Stimulated activated CD8-positive, alpha-beta memory T cell treated with anti-CD3 and anti-CD28 coated beads, Interleukin-4, amount 100 ng/mL, for 48 hours (primary cell): ENCODE data around the gene GABRG3.
A peak's percentile ranks its signal among the peaks of the same experiment; 100 is the strongest.
"Not testable (repeated sequence)": the region's sequence is repeated elsewhere in the genome, so short reads cannot be mapped to it uniquely, and the experiment has no call there.

Source experiments
- DNase-seq: peaks from one replicate; pipeline ENCODE4 v3.0.0-alpha.2; 2020

The GABRG3 gene

DNA sequence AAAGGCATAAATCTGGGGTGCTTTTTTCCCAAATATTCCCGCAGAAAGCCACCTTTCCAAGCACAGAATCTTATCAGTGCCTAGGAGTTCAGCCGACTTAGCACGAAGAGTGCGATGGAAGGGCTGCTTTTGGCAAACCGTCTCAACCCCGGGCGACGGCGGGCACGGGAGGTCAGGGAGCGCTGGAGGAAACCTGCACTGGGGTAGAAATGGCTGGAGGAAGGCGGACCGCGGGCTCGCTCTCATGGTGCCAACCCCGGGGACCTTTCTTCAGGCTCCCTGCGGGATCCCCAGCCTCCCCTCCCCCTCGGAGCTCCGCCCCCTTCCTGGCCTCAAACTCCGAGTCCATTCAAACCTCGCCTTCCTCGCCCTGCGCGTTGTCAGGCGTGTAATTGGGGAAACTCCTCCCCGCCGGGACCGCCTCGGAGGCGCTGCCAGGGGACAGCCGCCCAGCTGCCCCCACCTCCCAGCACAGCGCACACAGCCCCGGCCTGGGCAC lies at the start of gene GABRG3:
GABRG3 (plus strand) TSS at position 470 of the 499 bp plus-strand sequence.
- DNase-seq, result no peak

DNA sequence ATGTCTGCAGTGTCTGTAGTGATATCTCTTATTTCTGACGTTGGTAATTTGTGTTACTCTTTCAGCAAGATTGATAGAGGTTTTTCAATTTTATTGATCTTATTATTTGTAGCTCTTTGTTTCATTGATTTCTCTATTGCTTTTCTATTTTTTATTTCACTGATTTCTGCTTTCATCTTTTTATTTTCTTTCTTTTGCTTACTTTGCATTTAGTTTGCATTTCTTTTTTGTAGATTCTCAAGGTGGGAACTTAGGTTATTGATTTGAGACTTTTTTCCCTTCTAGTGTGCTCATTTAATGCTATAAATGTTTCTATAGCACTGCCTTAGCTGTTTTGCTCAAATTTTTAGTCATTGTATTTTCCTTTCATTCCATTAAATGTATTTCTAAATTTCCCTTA lies 49.5 kb upstream of the GABRG3 start:
- DNase-seq, result no peak

DNA sequence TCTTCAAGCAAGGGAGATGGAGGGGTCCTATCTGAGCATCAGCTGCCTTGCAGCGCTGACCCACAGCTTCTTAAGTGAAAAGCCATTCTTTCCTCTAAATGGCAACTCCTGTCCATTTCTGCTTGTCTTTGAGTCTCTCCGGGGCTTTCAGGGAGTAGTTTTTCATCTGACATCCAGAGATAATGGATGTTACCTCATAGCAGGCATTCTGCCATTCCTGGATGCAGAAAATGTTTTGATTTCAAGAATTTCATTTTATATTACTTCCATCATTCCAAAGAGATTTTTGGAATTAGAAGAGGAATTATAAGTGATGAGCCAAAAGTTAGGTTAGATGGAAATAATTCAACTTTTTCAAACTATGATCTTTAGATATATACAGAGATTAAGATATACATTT lies 44.9 kb upstream of the GABRG3 start:
- no peak for DNase-seq

DNA sequence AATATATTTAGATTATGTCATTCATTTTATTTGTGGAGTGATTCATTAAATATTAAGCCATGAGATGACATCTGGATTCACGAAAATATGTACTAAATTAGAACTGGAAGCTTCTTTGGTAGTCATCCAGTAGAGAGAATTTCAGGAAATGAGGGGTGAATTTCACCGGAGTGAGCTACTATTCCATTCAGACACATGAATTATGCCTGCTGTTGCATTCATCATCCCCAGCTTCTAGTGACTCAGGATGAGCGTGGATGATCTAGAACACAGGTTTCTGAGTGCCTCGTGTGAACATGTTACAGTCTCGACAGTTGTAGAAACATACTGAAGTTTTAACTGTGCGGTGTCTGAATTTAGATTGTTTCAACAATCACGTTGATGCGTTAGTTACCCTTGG lies 42.9 kb upstream of the GABRG3 start:
- no peak for DNase-seq

DNA sequence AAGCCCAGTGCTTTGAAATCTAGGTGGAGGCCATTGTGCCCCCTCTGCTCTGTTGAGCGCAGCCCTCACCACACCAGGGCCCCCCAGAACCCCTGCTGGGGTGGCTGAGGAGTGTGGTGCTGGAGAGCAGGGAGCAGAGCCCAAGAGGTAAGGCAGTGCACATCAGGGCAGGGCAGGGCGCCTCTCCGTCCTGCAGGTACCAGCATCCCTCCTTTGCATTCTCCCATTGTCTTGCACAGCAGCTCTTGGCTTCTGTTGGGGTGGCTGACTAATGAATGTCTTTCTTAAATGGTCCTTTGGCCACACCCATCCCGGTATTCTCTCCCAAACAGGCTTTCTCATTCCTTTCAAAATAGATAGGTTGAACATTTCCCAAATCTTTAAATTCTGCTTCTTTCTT lies 41.4 kb upstream of the GABRG3 start:
- DNase-seq, result no peak

DNA sequence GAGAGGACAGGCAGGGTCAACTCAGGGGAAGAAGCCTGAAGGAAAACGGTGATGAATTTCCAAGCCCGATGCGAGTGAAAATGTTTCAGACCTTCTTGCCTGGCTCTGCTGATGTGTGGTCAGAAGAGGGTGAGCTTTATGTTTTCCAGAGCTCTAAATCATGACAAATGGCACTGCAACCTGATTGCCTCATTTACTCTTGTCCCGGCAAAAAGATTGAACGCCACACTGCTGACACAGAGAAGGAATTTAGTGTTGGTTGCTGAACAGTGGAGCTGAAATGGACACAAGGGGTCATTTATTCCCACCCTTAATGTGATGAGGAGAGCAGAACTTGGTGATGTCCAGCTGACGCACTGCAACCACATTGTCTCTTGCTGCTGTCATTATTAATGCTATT lies 36.1 kb upstream of the GABRG3 start:
- no peak for DNase-seq

DNA sequence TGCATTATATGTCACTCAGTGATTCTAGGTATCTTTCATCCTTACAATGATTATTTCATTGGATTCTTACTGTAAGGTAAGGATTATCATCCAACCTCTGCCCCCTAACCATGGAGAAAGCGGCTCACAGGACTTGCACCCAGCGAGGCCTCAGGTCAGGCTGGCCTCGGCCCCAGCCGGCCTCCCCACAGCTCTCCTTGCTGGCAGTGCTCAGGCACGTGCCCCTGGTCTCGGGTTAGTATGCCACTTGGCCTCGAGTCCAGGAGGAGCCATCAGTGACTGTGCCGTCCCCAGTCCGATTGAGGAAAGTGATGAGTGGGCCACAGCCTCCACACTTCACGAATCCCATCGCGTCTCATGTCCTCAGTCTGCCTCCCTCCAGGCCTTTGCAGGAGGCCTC lies 35.7 kb upstream of the GABRG3 start:
- no peak for DNase-seq

DNA sequence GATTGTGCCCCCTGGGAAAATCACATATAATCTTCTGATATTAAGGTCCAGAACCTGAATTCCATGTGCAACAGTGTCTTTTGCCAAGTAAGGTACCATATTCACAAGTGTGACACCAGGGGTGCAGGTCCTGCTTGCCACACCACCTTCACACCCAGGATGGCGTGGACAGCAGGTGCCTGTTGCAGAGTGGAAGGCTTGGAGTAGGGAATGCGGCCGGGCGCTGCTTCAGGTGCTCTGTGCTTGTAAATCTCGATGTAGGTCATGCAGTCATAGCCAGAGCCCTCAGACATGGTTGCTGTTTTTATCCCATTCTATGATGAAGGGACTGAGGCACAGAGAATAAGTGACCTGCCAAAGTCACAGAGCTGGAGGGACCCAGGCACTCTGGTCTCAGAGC lies 34.5 kb upstream of the GABRG3 start:
- DNase-seq, result no peak

DNA sequence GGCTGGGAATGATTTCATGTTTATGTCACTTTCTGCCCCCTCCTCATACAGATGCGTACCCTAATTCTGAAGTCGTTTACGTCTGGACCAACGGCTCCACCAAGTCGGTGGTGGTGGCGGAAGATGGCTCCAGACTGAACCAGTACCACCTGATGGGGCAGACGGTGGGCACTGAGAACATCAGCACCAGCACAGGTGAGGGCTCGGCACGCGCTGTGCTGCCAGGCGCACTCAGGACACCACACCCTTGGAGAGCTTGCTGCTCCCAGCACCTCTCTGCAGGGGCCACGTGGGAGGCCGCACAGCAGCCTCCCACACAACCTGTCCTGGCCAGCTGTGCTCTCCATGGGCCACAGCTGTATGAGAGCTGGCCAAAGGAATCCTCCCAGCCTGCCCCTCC lies 33.8 kb upstream of the GABRG3 start:
- no peak for DNase-seq

DNA sequence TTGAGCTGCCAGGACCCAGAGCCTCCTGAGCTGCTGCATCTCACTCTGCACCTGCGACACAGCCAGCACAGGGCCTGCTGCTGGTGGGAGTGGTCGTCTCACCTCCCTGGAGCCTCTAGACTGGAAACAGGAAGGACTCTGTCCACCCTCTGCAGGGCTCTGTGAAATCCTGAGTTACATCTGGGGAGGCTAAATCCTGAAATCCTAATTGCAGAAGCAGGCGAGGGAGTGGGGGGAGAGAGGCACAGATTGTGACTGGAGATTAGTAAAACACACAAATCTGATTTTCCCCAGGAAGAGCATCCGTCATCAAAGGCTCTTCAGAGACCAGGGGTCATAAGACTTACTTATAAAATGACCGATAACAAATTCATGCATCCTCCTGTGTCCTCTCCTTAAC lies 31.6 kb upstream of the GABRG3 start:
- no peak for DNase-seq

DNA sequence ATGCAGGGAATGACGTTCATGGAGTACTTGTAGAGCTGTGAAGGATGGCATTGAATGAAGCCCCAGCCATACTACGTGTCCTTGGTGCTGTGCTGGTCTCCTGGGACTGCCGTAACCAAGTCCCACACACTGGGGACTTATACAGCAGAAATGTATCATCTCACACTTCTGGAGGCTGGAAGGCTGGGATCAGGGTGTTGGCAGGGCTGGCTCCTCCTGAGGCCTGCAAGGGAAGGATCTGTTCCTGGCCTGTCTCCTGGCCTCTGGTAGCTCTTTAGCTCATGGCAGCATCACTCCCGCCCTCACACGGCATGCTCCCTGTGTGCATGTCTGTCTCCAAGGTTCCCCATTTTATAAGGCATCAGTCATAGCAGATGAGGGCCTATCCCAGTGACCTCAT lies 29.5 kb upstream of the GABRG3 start:
- DNase-seq, result no peak

DNA sequence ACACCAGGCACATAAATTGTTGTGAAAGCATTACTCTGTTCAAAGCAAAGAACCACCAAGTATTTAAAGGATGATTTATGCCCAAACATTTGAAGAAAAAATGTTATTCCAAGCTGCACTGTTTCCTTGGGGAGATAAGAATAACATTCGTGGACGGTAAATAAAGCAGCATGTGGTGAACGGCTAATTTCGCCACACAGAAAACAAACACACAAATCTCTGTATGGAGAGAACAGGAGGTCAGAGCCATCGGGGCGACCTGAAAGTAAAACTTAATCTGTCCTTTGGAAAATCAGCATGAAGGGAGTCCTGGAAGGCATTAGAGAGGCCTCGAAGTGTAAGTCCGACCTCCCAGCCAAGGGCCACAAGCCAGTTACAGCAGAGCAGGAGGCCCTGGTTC lies 27.1 kb upstream of the GABRG3 start:
- no peak for DNase-seq

DNA sequence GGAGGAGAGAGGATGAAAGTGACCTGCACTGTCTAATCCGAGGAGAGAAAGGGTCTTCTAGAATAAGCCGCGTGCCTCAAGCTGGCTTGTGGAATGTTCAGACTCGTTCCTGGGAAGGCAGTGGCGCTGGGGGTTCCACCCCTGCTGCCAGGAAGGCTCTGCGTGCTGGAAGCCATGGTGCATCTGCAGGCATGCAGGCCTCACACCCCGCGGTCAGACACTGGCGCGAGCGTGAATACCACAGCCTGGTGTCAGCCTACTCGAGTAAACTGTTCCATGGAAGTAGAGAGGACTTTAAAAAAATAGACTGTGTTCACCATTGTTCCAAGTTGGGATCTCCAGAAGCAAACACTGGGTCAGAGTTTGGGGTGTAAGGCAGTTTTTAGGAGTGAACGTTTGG lies 25.9 kb upstream of the GABRG3 start:
- DNase-seq, result no peak

DNA sequence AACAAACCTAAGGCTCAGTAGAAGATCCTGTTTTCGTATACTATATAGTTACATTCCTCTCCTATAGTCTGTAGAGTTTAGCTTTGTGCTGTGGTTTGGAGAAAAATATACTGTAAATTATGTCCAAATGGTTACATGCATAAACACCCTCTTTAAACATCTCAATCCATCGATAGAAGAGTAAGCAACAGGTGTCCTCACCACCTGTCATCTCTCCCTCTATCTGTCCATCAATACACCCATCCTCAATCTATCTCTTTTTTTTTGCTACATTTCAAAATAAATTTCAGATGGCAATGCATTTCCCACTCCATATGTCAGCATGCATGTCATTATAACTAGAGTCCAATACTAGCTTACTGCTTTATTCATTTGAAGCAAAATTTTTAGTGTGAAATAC lies 21.0 kb upstream of the GABRG3 start:
- no peak for DNase-seq

DNA sequence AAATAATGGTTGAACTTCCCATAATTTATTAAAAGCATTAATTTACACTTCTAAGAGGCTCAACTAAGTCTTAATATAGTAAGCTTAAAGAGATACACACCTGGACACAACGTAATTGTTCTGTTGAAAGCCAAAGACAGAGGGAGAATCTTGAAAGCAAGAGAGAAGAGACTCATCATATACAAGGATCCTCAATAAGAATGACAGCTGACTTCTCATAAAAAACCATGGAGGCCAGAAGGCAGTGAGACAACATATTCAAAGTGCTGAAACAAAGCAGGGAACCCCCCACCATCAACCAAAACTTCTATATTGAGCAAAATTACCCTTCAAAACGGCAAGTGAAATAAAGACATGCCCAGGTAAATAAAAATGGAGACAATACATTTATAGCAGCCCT lies 16.6 kb upstream of the GABRG3 start:
- DNase-seq, result no peak

DNA sequence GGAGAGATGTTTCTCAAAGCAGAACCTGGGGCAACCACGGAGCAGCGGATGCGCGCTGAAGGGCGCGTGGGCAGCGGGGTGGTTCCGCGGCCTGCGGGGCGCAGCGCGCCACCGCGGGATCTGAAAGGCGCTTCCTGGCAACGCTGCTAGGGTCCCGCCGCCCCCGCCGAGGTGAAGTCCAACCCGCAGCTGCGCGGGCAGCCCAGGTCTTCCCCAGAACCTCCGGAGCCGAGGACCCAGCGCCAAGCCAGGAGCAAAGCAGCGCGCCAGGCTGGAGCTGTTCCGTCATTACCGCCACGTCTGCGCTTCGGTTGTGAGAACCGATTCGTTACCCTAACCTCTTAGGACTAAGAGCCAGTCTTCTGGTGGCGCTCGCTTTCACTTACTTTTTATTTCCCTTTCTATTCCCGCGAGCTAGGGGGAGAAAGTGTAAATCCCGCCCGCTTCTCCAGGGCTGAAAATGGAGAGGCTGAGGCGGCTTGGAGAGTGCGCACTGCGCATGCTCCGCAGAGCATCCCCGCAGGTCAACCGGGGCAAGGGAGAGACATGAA lies 3.2 kb upstream of the GABRG3 start:
- DNase-seq, result no peak

DNA sequence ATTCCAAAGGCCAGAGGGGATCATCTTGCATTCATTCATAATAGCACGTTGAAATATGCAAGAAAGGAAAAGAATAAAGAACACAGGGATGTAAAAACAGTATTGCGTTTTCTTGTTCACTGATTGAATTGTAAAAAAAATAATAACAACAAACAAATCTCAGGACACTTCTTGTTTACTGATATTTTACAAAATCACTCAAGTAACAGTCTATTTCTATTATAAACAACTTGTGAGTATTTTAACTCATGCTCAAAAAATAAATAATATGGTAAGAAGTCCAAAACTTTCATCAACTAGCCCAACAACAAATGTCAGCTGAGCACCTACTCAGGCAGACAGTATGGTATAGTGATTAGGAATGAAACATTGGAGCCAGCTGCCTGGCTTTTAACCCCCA lies 2.2 kb upstream of the GABRG3 start:
- DNase-seq, result no peak

DNA sequence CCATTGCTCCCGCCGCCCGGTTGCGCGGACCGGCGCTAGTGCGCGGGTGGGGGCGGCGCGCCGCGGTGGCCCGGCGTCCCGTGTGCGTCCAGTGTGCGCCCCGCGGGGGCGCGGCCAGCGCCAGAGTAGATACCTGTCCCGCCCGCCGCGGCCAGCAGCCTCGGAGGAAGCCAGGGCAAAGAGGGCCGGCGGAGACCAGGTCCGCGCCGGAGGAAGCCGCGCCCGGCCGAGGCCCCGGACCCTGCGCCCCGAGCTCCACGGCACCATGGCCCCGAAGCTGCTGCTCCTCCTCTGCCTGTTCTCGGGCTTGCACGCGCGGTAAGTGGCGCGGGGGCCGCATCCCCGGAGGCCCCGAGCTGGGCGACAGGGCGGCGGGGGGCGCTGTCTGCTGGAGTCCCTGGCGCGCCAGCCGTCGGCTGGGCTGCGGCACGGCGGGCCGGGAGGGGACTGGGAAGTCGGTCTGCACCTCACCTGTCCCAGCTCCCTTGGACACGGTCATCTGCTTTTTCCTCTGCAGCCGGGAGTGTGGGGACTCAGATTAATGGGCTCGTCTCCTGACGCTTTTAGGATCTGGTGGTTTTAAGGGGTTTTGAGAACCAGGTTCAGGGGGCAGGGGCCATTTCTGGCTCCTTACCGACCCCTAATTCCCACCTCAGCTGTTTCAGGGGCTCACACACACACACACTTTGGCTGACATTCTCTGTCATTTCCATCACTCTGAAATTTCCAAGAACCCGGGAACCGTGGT lies 464 bp downstream of the GABRG3 start:
- DNase-seq, result no peak

DNA sequence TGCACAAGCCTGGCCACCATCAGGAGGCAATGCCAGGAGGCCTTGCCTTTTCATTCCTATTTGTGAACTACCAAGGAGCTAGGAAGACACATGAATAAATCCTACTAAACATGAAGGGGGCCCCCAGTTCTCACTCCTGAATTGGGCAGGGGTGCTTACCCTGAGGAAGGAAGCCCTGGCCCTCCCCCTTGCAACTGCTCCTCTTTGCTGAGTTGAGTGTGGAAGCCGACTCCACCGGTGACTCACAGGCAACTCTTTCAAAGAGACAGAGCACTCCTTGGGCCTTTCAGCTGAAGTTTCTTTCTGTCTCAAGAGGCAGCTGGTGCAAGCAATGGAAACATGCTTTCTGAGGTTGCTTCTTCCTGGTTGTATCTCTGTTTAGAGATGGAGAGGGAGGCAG lies 1.7 kb downstream of the GABRG3 start:
- no peak for DNase-seq

DNA sequence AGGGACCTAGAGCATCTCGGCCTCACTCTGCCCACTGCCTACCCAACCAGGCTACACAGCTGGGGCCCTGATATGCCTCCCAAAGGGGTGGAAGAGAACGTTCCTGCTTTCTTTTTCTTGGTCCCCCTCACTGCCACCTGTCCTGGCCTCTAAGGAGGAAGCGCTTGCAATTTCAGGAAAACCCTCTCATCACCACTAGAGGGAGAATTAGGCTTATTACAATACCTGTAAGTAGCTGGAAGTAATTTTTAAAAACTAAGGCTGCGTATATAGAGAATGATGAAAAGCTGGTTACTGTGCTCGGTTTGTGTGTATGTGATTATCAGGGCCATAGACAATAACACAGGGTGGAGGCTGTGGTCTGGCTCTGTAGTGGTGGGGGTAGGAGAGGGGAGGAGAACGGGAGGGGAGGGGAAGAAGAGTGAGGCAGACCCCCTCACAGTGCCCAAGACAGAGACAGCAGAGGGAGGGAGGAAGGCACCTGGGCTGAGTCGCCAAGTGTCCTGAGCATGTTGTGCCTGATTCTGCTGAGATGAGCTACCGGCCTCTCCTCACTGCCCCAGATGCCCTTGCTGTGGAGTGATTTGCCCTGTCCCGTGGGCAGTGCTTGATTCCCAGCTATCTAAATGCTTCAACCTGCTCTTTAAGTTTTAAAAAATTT lies 3.3 kb downstream of the GABRG3 start:
- no peak for DNase-seq

DNA sequence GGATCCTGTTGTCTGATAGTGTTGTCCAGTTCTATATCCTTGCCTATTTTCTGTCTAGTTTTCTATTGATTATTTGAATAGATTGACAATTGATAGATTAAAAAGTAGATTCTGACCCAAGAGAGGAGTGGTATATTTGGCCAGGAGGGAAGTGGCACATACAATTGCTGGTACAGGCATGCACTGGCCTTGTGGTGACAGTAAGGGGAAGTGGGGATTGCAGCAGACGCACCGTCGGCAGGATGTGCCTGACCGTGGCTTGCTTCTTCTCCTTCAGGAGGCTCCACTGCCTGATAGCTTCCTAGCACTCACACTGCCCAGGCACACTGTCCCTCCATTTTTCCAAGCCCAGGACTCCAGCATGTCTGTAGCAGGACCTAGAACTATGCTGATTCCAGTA lies 10.5 kb downstream of the GABRG3 start:
- no peak for DNase-seq

DNA sequence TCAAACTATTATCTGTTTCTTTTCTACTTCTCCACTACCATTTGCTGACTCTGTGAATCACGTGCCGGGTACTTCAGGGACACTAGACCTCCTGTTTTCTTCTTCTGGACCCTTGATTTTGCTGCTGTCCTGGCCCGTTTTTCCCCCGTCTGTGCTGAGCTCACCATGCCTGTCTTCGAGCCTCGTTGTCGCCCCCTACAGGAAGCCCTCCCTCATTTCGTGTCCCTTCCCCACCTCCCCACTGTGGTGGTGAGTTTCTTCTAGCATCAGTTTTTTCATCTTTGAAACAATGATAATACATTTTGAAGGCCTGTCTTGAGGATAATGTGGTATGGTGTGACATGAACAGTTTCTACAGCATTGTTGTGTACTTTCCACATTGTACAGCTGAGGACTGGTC lies 12.8 kb downstream of the GABRG3 start:
- DNase-seq, result peak; percentile 28

DNA sequence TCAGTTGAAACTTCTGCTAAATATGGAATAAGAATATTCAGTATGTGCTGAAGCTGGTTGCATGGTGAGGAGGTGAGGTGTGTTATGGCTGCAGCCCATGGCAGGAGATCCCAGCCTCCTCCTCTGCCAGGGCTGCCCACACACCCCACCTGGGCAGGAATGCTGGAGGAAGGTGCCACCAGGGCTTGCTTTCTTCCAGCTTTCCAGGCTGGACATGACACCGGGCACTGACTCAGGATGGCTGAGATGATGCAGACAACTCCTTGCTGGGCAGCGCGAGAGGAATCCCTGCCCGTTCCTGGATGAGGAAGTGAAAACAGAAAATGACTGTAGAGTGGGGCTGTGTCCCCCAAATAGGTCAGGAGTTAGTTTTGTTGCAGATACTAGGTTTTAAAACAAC lies 14.1 kb downstream of the GABRG3 start:
- no peak for DNase-seq

DNA sequence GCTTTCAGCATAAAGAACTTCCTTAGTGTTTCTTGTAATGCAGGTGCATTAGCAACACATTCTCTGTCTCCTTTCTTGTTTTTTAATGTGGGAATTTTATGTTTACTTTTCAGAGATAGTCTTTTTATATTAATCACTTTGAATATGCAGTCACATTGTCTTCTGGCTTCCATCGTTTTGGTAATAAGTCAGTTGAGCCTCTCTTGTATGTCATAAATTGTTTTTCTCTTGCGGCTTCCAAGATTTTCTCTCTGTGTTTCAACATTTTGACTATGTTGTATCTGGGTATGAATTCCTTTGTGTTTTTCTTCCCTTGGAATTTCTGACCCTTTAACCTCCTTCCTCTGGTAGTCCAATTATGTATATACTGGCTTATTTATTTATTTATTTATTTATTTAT lies 25.3 kb downstream of the GABRG3 start:
- DNase-seq, result no peak

DNA sequence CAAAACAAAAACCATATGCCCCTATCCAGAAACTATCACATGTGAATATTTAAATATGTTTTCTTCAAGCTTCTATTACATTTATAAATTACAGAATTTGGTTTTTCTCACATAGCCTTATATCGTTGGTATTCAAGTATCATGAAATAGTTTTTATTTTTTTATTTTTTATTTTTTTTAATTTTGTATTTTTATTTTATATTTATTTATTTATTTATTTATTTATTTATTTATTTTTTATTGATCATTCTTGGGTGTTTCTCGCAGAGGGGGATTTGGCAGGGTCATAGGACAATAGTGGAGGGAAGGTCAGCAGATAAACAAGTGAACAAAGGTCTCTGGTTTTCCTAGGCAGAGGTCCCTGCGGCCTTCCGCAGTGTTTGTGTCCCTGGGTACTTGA lies 32.0 kb downstream of the GABRG3 start:
- DNase-seq, result not testable (repeated sequence)
